GM18873 (cell line): ENCODE data around the gene IGFLR1.
"Not testable (repeated sequence)": the region's sequence is repeated elsewhere in the genome, so short reads cannot be mapped to it uniquely, and the experiment has no call there.

Experiments used
- ATAC-seq: cut with Tn5 transposase; IDR thresholded peaks from one replicate; pipeline ENCODE4 v1.9.1; 2021; ENCODE audit warnings: mild to moderate bottlenecking, moderate library complexity, moderate number of reproducible peaks; ENCODE audit not compliant: unreplicated experiment, low FRiP score

Gene IGFLR1

GRCh38 chr19:35727053-35727955 is 14.9 kb downstream of the IGFLR1 start:
- no peak for ATAC-seq

DNA sequence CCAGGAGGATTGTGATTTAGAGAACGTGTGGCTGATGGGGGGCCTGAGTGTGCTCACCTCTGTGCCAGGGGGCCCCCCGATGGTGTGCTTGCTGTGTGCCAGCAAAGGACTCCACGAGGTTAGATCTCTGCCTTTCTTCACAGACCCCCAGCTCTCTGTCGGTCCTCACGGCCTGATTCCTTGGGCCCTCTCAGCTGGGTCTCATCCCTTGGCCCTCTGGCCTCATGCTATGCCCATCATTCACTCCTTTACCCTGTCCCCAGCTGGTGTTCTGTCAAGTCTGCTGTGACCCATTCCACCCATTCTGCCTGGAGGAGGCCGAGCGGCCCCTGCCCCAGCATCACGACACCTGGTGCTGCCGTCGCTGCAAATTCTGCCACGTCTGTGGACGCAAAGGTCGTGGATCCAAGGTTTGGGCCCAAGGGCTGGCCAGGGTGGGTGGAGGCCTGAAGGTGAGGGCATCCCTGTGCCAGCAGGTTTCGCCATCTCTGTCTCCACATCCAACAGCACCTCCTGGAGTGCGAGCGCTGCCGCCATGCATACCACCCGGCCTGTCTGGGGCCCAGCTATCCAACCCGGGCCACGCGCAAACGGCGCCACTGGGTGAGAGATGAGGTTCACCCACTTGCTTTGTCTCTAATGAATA is 16.9 kb downstream of the IGFLR1 start:
- no peak for ATAC-seq

- no peak for ATAC-seq
Observed at GRCh38 chr19:35724560-35724959, 17.7 kb downstream of the IGFLR1 start.

- ATAC-seq = not testable (repeated sequence)
Observed at GRCh38 chr19:35724132-35724531, 18.1 kb downstream of the IGFLR1 start.

- ATAC-seq = no peak
Observed at GRCh38 chr19:35723671-35724070, 18.6 kb downstream of the IGFLR1 start.

DNA sequence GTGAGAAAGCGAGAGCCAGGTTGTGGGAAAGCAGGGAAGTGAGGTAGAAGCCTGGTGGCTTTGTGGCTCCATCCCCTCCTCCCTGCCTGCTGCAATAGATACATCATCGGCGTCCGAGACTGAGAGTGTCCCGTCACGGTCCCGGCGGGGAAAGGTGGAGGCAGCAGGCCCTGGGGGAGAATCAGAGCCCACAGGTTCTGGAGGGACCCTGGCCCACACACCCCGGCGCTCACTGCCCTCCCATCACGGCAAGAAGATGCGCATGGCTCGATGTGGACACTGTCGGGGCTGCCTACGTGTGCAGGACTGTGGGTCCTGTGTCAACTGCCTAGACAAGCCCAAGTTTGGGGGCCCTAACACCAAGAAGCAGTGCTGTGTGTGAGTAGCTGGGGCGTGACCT is 19.4 kb downstream of the IGFLR1 start:
- ATAC-seq = no peak

DNA sequence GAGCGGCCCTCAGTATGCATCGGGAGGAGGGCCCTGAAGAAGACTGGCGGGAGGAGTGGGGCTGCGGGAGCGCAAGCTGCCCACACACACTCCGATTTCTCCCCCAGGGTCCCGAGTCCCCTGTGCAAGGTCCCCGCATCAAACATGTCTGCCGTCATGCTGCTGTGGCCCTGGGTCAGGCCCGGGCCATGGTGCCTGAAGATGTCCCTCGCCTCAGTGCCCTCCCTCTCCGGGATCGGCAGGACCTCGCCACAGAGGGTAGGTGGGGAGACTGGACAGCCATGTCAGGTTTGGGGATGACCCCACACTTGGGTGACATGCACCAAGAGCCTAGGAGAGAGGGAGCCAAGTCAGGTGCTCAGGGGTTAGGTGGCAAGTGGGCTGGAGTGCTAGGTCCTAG is 19.8 kb downstream of the IGFLR1 start:
- no peak for ATAC-seq

- no peak for ATAC-seq
Observed at GRCh38 chr19:35721374-35721773, 20.9 kb downstream of the IGFLR1 start.

- ATAC-seq = no peak
Observed at GRCh38 chr19:35720648-35721047, 21.6 kb downstream of the IGFLR1 start.

DNA sequence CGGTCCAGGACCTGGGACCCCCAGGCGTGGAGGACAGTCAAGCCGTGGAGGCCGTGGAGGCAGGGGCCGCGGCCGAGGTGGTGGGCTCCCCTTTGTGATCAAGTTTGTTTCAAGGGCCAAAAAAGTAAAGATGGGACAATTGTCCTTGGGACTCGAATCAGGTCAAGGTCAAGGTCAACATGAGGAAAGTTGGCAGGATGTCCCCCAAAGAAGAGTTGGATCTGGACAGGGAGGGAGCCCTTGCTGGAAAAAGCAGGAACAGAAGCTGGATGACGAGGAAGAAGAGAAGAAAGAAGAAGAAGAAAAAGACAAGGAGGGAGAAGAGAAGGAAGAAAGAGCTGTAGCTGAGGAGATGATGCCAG is 22.1 kb downstream of the IGFLR1 start:
- ATAC-seq = no peak

GRCh38 chr19:35719402-35720162 is 22.7 kb downstream of the IGFLR1 start:
- ATAC-seq = no peak

DNA sequence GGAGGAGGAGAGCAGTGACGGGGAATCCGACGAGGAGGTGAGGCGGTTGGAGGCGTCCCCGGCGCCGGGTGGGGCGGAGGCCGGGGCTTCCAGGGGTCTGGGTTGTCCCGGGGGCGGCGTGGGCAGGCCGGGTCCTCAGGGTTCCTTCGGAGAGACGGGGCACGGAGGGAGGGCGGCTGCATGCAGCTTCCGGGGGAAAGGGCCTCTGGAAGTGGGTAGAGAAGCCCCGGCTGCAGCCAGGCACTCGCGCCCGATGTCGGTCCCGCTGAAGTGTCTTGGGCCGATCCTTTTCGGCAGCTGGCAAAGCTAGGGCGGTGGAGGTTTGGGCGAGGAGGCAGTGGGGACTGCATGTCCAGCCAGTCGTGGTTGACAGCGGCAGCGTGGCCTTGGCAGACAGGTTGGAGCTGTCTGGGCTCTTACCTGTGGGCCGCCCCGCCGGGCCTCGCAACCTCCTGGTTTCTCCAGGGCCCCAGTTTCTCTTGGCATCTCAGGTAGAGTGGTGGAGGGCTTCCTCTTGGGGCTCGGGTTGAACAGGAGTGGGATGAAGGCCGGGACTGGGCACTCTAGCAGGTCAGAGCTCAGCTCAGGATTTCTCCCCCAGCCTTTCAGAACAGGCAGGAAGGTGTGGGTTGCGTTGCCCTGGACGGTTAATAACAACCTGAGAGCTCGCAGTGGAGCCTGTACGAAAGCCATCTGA is 23.8 kb downstream of the IGFLR1 start:
- ATAC-seq = no peak

GRCh38 chr19:35717665-35718344 is 24.4 kb downstream of the IGFLR1 start, which contains the start of gene KMT2B:
Gene KMT2B, plus strand, starts transcription at chr19:35718003. Its CDS starts 16 bp downstream, at chr19:35718019.
- ATAC-seq = no peak

DNA sequence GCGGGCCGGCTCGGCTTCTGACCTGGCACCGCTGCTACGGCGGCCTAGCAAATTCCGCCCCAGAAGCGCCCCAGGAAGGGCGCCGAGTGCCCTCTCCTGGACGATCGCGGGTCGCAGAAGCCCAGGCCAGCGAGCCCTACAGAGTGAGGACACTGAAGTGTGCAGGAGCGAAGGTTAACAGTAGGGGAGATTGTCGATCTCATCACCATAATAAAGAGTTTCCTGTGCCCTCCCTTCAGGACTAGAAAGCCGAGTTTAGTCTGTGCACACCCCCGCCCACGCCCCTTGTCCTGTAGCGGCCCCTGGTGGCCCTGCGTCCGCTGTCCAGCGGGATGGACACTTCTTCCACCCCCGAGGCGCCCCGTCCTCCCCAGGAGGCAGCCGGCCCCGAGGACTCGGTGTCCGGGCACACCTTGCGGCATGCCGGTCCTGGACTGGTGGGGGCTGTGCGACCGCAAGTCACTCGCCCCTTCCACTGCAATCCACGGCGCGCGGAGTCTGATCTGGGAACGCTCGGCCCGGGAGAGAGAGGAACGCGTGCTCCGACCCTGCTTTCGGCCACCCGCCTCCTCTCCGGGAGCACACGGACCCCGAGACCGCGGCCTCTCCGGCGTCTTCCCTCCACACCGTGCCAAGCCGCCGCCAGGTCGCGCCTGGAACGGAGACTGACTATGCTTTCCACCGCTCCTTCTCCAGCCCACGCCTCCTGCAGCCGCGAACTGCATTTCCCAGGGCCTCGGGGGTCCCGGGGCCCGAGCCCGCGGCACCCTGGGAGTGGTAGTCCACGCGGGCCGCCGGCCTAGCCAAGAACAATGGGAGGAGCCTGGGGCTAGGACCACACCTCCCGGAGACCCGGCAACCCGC is 25.2 kb downstream of the IGFLR1 start:
- peak; percentile 44 for ATAC-seq

DNA sequence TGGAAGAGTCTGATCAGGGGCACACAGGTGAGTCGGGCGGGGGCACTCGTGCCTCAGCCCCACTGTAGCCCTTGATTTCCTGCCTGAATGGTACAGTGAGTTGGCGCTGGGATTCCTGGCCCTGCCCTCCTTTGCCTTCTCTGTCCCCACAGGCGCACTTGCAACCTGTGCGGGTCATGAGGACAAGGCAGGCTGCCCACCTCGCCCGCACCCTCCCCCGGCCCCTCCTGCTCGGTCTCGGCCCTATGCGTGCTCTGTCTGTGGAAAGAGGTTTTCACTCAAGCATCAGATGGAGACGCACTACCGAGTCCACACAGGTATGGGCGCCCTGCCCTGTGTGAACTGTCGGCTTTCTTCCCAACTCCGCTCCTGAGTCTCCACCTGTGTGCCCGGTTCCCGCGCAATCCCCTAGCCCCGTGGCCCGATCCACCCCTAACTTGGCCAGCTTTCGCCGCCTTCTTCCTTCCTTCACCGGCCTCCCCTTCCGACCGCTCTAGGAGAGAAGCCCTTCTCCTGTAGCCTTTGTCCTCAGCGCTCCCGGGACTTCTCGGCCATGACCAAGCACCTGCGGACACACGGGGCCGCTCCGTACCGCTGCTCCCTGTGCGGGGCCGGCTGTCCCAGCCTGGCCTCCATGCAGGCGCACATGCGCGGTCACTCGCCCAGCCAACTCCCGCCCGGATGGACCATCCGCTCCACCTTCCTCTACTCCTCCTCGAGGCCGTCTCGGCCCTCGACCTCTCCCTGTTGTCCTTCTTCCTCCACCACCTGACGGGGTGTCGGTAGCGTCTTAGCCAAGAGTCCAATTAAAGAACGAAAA is 26.1 kb downstream of the IGFLR1 start:
- ATAC-seq = peak; percentile 11

DNA sequence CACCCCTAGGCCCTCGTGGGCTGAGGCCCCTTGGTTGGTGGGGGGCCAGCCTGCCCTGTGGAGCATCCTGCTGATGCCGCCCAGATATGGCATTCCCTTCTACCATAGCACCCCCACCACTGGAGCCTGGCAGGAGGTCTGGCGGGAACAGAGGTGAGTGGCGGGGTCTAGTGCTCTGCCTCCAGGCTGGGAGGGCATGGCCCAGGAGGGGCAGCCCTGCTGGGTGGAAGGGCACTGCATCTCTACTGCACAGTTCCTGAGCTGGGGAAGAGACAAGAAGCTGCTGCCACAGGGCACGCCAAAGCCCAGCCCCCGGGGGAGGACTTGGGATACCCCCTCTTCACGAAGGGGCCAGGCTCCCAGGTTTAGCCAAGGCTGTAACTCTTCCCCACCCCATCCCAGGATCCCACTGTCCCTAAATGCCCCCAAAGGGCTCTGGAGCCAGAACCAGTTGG is 26.9 kb downstream of the IGFLR1 start:
- ATAC-seq = no peak

- ATAC-seq = no peak
Observed at GRCh38 chr19:35714601-35715354, 27.5 kb downstream of the IGFLR1 start.
